Germinal center (tissue), 1 donor: ENCODE measurements around the gene HDHD5.

ENCODE experiments used
- DNase-seq: peaks from one replicate; pipeline ENCODE4 v3.0.0; 2012; ENCODE audit warnings: mixed read lengths, low spot score

Gene HDHD5

DNA sequence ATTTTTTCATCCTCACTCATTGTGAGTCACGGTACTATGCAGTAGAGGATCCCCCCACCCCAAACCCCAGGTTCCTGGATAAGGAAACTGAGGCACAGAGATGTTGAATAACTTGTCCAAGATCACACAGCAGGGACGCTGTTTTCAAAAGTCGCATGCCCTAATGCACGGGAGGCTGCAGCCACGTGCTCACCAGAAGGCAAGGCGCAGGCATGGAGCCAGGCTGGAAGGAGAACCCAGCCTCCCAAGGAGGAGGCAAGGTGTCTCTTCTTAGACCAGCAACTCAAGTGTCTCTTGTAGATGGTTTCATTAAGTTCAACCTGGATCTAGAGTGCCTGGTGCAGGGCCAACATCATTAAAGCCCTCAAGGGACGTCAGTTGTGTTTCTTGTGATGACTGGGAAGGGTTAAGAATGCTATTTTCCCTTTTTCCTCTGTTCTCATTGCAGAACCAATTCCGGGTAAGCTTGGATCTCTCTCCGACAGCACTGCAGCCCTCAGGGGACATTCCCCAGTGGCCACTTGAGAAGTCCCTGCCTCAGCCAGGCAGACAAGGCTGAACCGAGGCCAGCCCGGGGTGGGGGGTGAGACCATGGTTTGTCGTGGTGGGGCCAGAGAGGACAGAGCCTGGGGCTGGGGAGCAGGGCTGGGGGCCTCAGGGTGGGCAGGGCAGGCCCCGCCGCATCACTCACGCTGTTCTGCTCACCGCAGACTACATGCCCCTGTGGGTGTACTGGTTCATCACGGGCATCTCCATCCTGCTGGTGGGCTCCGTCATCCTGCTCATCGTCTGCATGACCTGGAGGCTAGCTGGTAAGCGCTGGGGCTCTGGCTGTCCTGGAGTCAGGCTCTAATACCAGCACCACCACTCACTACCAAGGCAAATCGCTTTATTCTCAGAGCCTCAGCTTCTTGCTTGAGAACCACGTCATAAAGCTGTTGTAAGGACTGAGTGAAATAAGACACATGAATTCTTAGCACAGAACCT is 53.6 kb downstream of the HDHD5 start:
- no peak for DNase-seq

GRCh38 chr22:17104336-17104935 is 54.6 kb downstream of the HDHD5 start:
- no peak for DNase-seq

DNA sequence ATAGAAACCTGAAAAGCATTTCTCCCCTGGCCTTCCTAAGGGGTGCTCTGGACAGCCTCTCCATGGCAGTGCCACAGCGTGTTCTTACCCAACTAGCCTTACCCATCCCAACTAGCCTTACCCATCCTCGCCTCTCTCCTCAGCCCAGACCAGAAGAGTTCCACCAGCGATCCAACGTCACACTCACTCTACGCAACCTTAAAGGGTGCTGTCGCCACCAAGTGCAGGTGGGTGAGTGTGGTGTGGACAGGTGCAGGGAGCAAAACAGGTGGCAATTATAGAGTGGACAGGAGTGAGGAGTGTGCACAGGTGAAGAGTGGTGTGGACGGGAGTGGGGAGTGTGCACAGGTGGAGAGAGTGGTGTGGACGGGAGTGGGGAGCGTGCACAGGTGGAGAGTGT is 55.7 kb downstream of the HDHD5 start:
- DNase-seq = no peak

DNA sequence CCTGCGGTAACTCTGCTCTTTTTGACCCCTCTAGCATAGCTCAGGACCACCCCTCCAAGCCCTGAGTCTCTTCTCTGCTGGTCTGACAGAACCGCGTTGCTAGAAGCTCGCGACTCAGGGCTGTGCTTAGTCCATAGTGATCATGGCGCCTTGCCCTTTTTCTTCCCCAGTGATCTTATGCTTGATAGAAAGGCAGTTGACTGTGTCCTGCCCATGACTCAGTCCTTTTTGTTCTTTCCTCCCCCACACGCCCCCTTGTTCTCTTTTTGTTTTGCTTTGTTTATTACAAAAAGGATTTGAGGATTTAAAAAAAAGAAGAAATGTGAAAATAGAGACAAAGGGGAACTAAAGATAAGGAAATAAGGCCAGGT is 56.8 kb downstream of the HDHD5 start:
- DNase-seq = no peak

GRCh38 chr22:17101475-17102296 is 57.4 kb downstream of the HDHD5 start:
- no peak for DNase-seq

DNA sequence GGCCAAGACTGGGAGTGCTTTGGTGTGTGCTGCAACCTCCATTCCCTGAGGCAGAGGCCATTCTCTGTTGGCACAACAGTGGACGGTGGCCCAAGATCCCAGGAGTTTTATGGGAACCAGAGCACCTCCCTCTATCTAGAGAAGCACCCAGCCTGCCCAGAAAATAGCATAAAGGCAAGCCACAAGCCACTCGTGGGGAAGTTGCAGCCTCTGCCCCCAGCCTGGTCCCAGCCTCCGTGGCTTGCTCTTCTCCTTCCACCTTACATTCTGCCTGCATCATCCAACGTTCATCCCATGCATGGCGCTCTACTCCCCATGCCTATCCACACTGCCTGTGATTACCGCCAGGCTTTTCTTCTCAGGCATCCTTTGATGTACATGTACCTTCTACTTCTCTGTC is 58.5 kb downstream of the HDHD5 start:
- no peak for DNase-seq

- no peak for DNase-seq
Measured at GRCh38 chr22:17098379-17098819, 60.7 kb downstream of the HDHD5 start.

DNA sequence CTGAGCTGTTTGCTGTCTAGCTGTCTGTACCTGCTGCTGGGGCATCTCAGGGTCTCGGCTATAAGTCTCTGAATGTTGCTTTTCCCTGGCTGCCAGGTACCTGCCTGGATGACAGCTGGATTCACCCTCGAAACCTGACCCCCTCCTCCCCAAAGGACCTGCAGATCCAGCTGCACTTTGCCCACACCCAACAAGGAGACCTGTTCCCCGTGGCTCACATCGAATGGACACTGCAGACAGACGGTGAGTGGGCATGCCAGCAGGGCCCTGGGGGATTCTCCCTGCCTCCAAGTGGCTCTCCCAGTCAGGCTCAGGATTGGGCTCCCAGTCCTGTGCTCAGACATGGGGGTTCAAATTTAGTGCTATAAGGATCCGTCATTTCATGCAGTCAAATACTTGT is 61.4 kb downstream of the HDHD5 start:
- no peak for DNase-seq

- DNase-seq = no peak
Measured at GRCh38 chr22:17097062-17097461, 62.0 kb downstream of the HDHD5 start.

DNA sequence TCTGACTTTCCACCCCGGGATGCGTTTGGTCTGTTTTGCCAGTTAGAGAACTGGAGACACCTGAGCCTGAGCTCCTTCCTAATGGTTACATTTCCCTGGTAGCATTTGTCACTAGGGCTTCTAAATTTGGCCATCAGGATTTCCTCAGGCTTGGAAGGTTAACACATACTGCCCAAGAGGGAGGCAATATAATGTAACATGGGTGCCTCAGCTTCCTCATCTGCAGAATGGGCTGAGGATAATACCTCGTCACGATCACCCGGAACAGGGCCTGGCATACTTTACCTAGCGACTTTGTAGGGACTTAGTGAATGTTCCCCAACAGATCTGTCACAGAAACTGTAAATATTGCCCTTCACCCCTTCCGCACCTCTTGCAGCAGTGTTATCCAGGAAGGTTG is 63.0 kb downstream of the HDHD5 start:
- DNase-seq = no peak

DNA sequence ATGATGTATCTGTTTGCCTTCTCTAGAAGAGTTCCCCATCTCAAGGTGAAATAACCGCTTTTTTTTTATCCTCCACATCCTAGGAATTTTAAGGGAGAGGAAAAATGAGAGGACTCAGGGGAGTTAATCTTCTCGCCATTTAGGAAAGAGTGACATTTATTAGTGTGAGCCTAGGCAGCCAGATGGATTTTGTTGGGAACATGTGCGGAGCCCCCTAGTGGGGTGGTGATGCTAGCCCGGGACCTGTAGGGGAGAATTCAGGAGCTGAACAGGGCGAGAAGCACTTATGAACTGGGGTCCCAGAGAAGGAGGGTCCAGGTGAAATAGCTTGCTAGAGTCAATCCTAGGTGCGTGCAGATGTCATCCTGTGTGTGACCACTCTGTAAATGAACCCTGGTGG is 63.5 kb downstream of the HDHD5 start:
- DNase-seq = no peak

- DNase-seq = no peak
Measured at GRCh38 chr22:17093081-17093480, 66.0 kb downstream of the HDHD5 start.

- no peak for DNase-seq
Measured at GRCh38 chr22:17091851-17092250, 67.2 kb downstream of the HDHD5 start.

DNA sequence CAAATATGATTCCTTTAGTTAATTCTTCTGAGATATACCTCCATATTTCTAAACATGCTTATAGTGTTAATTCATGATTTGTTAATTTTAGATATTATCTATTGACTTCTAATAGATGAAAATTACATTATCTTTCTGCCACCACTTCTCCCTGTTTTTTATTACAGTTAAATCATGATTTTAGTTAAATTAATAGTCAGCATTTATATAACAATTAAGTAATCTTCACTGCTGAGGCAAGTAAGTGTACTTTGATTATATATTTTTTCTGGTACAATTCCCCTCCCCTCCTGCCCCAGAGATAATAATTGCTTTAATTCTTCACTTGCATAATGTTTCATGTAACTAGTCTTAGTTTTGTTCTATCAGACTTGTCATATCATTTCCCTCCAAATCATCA is 68.5 kb downstream of the HDHD5 start:
- no peak for DNase-seq
